ENCODE measurements around the gene MPP7.
"Not testable (repeated sequence)": the region's sequence is repeated elsewhere in the genome, so short reads cannot be mapped to it uniquely, and the experiment has no call there.

The MPP7 gene

DNA sequence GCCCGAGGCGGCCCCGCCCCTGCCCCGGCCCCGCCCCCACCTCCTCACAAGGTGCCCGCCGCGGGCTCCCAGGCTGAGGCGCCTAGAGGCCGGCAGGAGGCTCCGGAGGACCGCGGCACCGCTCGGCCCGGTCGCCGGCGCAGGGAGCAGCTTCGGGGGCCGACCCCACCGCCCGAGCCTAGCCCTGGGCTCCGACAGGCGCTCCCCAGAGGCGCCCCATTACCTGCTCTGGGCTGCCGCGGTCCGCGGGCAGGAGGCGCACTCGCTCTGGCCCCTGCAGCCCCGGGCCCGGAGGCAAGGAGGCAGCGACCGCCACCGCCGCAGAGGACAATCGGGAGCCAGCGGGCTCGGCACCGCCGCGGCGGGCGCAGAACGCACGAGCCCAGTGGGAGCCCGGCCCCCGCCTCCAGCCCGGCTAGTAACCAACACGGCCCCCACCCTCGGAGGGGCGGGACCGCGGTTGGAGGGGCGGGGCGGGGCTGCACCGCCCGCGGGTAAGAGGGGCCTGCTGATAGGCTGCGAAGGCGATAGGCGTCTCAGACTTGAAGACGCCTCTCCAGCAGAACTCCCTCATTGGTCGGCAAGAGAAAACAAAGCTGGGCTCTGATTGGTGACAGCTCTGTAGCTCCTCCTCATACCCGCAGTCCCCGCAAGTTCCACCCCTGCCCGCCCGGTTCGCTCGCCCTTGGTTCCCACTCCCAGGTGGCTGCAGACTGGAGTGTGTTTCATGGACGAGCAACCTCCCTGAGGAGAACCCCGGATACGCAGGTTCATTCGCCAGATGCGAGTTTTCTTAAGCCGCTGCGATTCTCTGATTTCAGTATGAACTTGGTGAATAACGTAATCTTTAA lies at the start of gene MPP7:
MPP7 (minus strand) TSS at position 427 of the 851 bp plus-strand sequence. CDS start 64,460 bp downstream, outside the sequence.
- peak; percentile 93 for DNase-seq (ENCODE audit: low read depth)

DNA sequence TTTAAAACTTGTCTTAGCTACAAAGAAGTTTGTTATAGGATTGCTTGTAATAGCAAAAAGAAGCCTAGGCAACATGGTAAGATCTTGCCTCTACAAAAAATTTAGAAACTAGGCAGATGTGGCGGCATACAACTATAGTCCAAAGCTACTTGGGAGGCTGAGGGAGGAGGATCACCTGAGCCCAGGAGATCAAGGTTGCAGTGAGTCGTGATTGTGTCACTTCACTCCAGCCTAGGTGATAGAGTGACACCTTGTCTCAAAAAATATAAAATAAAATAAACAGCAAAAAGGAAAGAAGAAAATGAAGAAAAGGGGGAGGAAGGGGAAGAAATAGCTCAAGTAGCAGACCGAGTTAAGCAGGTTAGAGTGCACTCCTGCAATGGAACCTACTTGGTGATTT lies 47.0 kb upstream of the MPP7 start:
- no peak for DNase-seq (ENCODE audit: low read depth)

DNA sequence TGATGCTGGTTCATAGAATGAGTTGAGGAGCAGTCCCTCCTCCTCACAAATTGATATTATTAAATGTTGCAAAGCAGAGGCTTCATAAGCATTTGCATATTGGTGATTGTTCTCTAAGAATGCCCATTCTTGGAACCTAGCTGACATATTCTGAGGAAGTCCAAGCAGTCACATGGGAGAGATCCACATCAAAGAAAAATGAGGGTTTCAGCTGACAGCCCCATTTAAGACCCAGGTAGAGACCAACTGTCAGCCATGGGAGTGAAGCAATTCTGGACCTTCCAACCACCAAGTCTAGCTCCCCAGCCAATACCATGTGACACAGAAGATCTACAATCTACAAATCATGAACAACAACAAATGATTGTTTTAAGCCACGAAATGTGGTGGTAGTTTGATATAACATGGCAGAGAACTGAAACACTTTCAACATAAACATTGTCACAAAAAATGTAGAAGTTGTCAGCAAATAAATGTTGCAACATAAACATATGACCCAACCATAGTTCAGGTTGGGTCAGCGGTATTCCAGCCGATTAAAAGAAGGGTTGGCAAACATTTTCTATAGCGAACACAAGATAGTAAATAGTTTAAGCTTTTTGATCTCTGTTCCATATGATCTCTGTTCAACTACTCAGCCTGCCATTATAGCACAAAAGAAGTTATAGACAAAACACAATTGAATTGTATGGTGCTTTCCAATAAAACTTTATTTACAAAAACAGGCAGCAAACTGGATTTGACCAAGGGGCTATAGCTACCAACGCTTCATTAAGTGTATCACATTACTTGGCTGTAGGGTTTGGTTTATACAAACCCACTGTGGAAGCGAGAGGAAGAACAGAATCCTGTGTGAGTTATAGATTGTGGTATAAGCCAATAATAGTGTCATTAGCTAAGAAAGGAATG lies 41.4 kb upstream of the MPP7 start:
- no peak for DNase-seq (ENCODE audit: low read depth)

DNA sequence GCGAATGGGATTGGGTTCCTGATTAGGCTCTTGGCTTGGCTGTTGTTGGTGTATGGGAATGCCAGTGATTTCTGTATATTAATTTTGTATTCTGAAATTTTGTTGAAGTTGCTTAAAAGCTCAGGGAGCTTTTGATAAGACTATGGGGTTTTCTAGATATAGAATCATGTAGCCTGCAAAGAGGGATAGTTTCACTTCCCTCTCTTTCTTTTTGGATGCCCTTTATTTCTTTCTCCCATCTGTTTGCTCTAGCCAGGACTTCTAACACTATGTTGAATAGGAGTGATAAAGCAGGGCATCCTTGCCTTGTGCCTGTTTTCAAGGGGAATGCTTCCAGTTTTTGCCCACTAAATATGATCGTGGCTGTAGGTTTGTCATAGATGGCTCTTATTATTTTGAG lies 40.4 kb upstream of the MPP7 start:
- no peak for DNase-seq (ENCODE audit: low read depth)

DNA sequence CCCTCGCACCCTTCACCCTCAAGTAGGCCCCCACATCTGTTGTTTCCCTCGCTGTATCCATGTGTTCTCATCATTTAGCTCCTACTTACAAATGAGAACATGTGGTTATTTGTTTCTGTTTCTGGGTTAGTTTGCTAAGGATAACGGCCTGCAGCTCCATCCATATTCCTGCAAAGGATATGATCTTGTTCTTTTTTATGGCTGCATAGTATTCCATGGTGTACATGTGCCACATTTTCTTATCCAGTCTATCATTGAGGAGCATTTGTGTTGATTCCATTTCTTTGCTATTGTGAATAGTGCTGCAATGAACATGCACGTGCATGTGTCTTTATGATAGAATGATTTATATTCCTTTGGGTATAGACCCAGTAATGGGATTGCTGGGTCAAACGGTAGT lies 38.8 kb upstream of the MPP7 start:
- not testable (repeated sequence) for DNase-seq (ENCODE audit: low read depth)

DNA sequence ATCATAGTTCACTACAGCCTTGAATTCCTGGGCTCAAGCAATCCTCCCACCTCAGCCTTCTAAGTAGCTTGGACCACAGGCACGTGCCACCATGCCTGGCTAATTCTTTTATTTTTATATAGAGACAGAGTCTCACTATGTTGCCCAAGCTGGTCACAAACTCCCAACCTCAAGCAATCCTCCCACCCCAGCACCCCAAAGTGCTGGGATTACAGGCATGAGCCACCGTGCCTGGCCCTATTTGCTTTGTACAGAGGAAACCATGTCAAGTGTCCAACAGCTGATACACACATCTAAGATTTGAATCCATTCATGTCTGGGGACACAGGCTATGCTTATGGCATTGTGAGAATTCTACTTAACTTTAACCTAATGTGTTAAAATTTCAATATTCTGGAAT lies 29.9 kb upstream of the MPP7 start:
- DNase-seq (ENCODE audit: low read depth) = no peak

DNA sequence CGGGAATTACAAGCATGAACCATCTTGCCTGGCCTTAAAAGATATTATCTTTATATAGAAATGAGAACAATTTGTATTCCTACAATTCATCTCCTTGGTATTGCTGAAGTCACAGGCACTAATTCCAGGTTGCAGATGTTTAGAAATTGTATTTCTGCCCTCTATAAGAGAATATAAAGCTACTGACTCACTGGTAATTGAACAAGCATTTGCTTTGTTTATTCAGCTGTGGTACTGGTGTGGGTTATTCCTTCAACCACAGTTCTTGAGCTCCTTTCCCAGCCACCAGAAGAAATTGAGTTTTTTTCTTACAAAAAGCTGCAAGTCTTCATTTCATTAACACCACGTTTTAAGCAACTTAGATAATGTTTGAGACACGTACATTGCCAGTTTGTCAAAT lies 29.0 kb upstream of the MPP7 start:
- no peak for DNase-seq (ENCODE audit: low read depth)

DNA sequence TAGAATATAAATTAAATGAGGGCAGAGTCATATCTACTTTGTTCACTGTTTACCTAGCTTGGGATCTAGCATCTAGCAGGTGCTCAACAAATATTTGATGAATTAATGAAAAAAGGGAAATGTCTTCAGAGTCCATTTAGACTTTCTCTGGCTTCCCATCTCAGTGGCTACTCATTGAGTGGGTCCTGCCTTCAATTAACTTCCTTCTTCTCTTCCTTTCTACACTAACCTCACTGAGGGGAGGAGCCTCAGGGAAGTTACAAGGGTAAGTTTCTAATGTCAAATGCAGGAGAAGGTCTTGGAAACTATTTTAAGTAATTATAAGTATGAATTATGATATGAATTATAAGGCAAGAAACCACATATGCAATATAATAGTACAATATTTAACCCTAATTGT lies 28.2 kb upstream of the MPP7 start:
- DNase-seq (ENCODE audit: low read depth) = no peak

DNA sequence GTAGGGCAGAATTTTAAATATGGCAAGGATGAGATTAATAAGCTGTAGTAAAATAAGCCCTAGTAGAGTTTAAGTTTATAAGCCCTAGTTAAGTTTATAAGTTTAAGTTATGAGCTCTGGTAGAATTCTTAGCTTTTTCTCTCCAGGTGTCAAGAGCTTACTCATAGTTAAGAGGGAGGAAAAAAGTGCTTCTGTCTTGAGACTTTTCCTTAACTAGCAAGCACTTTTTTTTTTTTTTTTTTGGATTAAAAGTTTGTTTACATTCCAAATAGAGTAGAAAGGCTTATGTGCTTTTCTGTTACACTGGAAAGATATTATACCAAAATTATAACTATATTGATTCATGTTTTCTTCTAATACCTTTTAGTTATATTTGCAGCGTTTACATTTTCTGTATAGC lies 25.5 kb upstream of the MPP7 start:
- no peak for DNase-seq (ENCODE audit: low read depth)

DNA sequence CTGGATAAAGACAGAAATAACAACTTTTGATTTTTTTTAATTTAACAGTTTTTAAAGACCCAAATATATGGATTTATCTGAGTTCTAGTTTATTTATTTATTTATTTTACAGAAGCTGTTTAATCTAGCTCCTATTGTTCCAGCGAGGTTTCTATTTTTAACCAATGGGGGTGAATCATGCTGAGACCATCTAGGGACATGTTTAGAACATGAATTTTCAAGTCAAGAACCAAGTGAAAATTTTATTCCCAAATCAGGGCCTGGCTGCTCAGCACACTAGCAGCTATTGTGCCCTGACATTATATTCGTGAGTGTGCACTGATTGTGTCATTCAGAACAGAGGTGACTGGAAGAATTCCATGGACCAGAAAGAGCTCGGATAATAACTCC lies 24.6 kb upstream of the MPP7 start:
- no peak for DNase-seq (ENCODE audit: low read depth)

DNA sequence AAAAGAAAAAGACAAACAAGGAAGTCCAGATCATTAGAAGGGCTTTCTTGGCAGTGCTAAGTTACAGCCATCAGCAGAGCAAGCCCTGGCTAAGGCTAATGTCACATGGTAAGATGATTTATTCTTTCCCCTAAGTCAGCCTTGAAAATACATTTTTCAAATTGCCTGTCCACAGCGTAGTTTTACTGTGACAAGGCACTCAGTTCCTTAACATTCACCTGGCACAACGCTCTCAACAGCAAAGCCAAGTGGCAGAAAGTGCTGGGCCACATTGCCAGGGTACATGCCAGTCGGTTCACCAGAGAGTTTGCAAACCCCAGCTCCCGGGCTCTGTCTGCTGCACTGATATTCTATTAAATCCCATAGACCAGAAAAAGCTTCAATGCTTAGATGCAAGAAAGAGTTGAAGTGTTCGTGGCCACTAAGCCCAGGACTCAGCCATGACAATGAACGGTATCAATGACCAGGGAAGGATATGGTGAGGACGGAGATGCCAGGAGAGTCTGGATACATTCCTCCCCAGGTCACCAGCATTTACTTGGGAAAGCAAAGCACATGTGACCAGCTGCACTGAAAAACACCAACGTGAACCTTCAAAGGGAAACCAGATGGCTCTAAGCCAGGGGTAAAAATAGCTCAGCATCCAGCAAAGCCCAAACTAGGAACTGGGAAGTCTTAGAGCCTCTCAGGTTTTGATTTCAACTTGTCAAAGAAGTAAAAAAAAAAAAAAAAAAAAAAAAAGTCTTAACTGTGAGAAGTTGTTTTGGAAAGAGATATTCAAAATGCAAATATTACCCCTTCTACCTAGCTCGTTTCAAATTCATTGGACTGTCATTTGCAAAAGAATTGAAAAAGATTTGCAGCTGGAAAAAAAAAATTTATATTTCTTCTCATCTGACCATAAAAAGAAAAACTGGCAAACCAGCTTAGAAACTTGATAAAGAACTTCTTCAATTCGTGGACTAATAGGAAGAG lies 23.9 kb upstream of the MPP7 start:
- no peak for DNase-seq (ENCODE audit: low read depth)

DNA sequence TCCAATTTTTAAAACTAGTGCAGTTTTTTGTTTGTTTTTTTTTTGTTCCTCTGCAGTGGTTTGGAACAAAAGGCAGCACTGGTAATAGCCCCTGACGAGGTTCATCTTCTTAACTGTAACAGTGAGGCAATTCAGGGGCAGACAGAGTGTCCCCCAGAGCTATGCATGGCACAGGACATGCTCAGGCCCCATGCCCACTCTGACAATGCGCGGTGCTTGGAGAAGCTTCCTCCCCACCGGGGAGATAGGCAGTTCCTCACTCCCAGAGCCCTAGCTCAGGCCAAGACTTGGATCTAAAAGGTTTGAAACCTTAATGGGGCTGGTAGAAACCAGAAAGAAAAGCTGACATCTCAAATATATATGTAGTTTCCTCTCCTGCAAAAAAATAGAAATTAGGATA lies 17.9 kb upstream of the MPP7 start:
- DNase-seq (ENCODE audit: low read depth) = no peak

DNA sequence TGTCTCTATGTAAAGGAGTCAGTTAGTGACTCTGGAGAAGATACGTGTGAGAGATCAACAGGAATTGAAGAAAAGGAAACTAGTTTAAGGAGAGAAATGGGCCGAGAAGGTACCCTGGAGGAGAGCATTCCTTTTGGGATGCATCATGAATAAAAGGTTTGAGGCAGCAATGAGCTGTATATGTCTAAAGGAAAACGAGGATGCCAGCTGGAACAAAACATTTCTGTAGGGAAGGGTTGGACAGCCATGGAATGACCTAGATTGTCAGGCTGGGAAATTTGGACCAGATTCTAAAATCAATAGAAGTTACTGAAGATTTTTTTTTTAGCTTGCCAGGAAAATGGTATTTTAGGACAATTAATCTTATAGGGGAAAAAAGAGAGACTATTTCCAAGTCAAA lies 17.2 kb upstream of the MPP7 start:
- DNase-seq (ENCODE audit: low read depth) = no peak

DNA sequence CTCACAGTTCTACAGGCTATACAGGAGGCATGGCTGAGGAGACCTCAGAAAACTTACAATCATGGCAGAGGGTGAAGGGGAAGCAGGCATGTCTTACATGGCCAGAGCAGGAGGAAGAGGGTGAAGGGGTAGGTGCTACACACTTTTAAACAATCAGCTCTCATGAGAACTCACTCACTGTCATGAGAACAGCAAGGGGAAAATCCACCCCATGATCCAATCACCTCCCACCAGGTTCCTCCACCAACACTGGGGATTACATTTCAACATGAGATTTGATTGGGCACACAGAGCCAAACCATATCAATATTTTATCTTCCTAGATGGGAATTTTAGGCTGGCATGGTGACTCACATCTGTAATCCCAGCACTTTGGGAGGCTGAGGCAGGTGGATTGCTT lies 16.2 kb upstream of the MPP7 start:
- DNase-seq (ENCODE audit: low read depth) = not testable (repeated sequence)

DNA sequence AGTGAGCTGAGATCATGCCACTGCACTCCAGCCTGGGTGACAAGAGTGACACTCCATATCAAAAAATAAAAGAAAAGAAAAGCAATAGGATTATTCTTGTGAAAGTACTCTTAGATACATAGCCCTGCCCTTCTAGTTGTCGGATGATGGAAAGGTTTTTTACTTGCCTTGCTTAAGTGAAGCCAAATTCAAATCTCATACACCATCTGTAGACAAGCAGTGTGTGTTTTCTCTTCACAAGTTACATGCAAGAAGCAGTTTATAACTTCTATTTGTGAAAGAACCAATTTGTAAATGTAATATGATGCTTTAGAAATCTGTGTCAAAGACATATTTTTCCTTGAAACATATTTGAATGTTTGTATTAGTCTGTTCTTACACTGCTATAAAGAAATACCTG lies 15.8 kb upstream of the MPP7 start:
- DNase-seq (ENCODE audit: low read depth) = no peak

DNA sequence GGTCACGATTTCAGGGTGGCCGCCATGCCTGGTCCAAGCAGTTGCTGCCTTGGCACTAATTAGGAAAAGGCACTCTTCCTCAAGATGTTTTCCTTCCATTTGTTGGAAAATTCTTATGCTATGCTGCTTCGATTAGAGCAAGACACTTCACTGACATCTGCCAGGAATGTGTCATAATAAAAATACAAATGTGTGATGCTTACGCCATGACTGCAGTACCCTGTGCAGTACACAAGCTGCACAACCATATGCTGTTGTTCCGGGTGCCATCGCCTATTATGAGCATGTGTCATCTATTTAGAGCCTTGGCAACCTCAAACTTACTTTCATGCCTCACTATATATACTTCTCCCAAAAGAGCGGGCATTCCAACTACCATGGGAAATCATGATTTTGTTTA lies 14.9 kb upstream of the MPP7 start:
- DNase-seq (ENCODE audit: low read depth) = no peak

DNA sequence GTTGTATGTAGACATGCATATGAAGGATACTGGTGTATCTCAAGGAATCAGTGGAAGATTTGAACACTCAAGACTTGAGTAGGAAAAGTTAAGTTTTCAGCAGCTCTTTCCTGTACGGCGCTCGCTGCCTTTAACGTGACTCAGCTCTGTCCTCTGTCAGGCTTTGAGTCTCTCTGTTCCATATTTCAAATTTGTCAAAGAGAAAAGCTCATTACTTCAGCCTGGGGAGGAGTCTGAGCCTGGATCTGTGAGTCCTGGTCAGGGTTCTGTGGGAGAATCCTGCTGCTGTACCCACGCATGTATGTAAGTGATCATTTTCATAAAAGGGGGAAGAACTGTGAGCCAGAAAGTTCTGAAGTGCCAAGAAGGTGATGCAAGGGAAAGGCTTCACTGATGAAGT lies 13.8 kb upstream of the MPP7 start:
- DNase-seq (ENCODE audit: low read depth) = no peak

DNA sequence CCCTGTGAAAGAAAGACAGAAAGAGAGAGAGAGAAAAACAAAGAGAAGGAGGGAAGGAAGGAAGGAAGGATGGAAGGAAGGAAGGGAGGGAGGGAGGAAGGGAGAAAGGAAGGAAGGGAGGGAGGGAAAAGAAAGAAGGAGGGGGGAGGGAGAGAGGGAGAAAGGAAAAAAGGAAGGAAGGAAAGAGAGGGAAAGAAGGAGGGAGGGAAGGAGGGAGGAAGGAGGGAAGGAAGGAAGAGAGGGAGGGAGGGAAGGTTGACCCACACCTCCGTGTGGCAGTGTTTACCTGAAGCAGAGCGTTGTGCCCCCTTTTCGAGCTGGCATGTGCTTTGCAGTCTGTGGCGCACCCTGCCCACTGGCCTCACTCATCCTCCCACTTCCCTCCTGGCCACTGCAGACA lies 12.3 kb upstream of the MPP7 start:
- no peak for DNase-seq (ENCODE audit: low read depth)

DNA sequence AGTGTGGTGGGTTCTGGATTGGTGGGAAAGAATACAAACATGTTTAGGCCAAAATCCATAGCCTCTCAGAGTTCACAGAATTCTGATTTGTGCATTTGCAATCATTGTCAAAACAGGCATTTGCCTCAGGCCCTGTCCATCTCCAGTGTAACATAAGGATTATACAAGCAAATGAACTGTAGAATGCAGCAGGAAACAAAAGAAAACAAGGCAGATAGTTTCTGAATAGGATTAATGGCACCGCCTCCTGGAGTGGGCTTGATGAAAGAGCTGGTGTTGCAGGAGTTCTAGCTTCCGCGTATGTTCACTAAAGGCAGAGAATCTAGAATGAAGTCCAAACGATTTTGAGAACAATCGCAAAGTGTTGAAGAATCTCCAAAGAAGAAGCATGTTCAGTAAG lies 11.3 kb upstream of the MPP7 start:
- DNase-seq (ENCODE audit: low read depth) = no peak

DNA sequence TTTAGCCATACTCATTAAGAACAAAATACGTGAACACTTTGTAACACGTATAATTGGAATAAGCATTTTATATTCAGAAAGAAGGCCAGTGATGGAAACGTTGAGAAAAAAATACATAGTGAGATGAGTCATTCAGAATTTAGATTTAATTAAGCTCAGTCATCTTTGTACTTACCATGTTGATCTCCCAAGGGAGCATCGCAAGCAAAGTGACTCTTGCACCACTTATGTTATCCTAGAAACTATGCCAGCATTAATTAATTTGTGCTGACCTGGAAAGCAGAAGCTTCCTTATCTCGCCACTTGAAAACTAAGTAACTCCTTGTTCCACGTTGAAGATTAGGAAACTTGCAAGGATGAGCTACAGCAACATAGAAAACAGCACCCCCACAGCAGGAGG lies 9.7 kb upstream of the MPP7 start:
- DNase-seq (ENCODE audit: low read depth) = no peak

DNA sequence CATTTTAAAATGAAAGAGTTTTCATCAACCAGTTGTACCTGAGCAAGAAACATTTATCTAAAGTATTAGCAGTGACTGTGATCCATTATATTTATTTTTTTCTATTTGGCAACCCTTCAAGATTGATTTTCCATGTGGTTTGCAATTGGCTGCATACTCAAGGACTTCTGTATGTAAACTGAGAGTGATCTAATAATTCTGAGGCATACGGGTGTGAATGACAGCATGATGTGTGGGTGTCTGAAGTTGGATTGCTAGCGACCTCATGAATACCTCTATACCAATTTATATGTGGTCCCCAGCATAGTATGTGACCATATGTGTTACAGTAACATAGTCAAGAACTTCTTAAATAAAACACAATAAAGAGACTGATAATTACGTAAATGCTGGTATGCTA lies 8.2 kb upstream of the MPP7 start:
- DNase-seq (ENCODE audit: low read depth) = no peak

DNA sequence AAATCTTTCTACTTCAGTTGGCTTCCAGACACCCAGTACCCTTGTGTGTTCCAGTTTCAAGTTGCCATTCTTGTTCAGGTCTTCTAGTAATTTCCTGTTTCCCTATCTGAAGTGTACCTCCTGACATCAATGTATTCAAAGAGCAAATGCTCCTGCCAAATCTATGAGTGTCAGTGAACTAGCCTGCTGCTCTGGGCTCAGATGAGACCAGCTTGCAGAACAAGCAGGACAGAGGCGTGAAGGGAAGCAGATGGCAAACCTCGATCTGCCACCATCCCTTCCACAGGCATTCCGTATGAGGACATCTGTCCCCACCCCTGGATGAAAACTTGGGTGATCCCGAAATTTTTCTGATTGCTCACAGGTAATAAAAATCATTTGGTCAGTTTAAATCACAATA lies 4.4 kb upstream of the MPP7 start:
- no peak for DNase-seq (ENCODE audit: low read depth)

All from stimulated activated CD8-positive, alpha-beta memory T cell treated with anti-CD3 and anti-CD28 coated beads, Interleukin-12 subunit alpha, Interleukin-12 subunit beta, amount 100 ng/mL, for 1 hour (primary cell).